ENCODE measurements around the gene SETBP1.

The SETBP1 gene

DNA sequence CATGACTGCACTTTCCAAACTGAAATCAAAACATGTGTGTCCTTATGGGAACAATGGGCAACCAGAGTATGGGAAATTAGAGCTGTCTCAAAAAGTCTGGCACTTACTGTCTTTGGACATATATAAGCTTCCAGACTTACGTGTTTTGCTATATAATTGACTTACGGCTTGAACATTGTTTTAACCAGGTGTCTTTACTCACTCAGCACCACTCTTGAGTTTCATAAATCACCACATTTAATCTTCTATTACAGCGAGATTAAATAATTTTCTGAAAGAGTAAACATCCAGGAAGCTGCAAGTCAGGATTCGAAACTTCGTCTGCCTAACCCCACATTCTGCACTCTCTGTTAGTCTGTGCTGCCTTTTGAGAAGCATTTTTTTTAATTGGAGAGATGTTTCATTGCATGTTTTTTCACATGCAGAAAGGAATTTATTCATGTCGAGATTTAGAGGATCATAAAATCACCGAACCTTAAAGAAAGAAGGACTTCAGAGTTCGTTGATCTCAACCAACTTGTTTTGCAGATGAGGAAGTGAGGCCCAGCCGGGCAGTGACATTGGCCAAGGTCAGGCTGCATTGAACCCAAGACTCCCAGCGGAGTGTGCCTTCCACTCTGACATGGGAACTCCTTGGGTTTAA is 137.3 kb downstream of the SETBP1 start:
- H3K4me3 ChIP-seq (ENCODE audit: low read depth, low read length), result no peak overlapping the region
- DNase-seq (ENCODE audit: low read depth), result no peak
- TF ChIP-seq MAX (IDR thresholded peaks at IDR 0.05; ENCODE audit: low read depth, low read length) (no peak), MYC (IDR thresholded peaks at IDR 0.05; ENCODE audit: low read depth, low read length) (no peak), POLR2A (IDR thresholded peaks at IDR 0.05; ENCODE audit: extremely low read depth, insufficient read length) (no peak)
- TF ChIP-seq, protein P1, sequence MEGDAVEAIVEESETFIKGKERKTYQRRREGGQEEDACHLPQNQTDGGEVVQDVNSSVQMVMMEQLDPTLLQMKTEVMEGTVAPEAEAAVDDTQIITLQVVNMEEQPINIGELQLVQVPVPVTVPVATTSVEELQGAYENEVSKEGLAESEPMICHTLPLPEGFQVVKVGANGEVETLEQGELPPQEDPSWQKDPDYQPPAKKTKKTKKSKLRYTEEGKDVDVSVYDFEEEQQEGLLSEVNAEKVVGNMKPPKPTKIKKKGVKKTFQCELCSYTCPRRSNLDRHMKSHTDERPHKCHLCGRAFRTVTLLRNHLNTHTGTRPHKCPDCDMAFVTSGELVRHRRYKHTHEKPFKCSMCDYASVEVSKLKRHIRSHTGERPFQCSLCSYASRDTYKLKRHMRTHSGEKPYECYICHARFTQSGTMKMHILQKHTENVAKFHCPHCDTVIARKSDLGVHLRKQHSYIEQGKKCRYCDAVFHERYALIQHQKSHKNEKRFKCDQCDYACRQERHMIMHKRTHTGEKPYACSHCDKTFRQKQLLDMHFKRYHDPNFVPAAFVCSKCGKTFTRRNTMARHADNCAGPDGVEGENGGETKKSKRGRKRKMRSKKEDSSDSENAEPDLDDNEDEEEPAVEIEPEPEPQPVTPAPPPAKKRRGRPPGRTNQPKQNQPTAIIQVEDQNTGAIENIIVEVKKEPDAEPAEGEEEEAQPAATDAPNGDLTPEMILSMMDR (IDR thresholded peaks at IDR 0.05; ENCODE audit: low read depth, low read length), result no peak

DNA sequence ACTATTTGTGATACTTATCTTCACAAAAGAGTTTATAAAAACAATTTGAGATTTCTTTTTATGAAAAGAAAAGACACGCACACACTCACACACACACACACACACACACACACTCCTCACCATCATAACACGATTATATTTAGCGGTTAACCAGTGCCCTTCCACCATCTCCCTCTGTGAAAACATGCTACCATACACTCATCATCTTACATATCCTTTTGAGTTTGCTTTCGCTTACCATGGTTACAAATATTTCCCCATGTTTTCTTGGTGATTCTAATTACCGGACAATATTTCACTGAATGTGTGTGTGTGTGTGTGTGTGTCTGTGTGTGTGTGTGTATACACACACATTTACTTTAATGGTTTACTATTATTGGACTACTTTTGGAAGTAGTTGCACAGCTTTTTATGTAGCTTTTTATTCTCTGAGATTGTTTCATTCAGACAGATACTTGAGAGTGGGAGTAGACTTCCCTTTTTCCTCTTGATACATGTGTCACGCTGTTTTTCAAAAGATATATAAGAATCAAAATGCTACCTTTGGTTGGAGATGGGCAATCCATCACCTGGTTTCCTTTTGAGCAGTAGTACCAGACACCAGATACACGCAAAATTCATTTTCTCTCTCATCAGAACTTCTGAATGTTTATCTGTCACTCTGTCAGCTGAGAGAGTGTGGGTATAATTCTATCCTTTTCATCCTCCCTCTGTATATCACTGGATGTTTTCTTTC is 138.1 kb downstream of the SETBP1 start:
- H3K4me3 ChIP-seq (ENCODE audit: low read depth, low read length), result no peak overlapping the region
- TF ChIP-seq, protein P1 (IDR thresholded peaks at IDR 0.05; ENCODE audit: low read depth, low read length), result no peak
- TF ChIP-seq POLR2A (IDR thresholded peaks at IDR 0.05; ENCODE audit: extremely low read depth, insufficient read length) (no peak), MAX (IDR thresholded peaks at IDR 0.05; ENCODE audit: low read depth, low read length) (no peak), MYC (IDR thresholded peaks at IDR 0.05; ENCODE audit: low read depth, low read length) (no peak)
- no peak for DNase-seq (ENCODE audit: low read depth)

- TF ChIP-seq, protein P1 (IDR thresholded peaks at IDR 0.05; ENCODE audit: low read depth, low read length), result no peak
- no peak for TF ChIP-seq MYC (IDR thresholded peaks at IDR 0.05; ENCODE audit: low read depth, low read length)
- no peak for TF ChIP-seq MAX (IDR thresholded peaks at IDR 0.05; ENCODE audit: low read depth, low read length)
- TF ChIP-seq POLR2A (IDR thresholded peaks at IDR 0.05; ENCODE audit: extremely low read depth, insufficient read length), result no peak
- DNase-seq (ENCODE audit: low read depth), result no peak
Observed at GRCh38 chr18:44819944-44820510, 139.3 kb downstream of the SETBP1 start.

GRCh38 chr18:44821924-44822323 is 141.2 kb downstream of the SETBP1 start:
- H3K4me3 ChIP-seq (ENCODE audit: low read depth, low read length), result no peak overlapping the region
- TF ChIP-seq MAX (IDR thresholded peaks at IDR 0.05; ENCODE audit: low read depth, low read length) (no peak), POLR2A (IDR thresholded peaks at IDR 0.05; ENCODE audit: extremely low read depth, insufficient read length) (no peak), MYC (IDR thresholded peaks at IDR 0.05; ENCODE audit: low read depth, low read length) (no peak)
- TF ChIP-seq, protein P1 (IDR thresholded peaks at IDR 0.05; ENCODE audit: low read depth, low read length), result no peak
- no peak for DNase-seq (ENCODE audit: low read depth)

More at GRCh38 chr18:44819944-44820510, 139.3 kb downstream of the SETBP1 start:
- no peak overlapping the region for H3K4me3 ChIP-seq (ENCODE audit: low read depth, low read length)

DNA sequence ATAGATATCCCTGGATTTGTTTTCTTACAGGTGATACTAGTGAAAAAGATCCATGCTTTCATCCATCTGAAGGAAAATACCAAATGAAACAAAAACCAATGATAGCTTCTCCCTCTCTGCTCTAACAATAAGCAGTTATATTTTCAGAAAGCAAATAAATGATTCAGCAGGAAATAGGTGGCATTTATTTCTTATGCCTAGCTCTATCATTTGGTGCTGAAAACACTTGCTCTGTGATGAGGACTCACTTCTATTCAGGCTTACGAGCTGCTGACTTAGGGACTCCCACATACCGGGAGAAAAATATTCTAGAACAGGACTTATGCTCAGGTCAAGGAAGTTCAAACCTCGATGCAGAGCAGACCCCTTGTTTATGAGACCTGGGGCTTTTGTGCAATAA is 142.6 kb downstream of the SETBP1 start:
- DNase-seq (ENCODE audit: low read depth), result no peak
- TF ChIP-seq MAX (IDR thresholded peaks at IDR 0.05; ENCODE audit: low read depth, low read length) (no peak), POLR2A (IDR thresholded peaks at IDR 0.05; ENCODE audit: extremely low read depth, insufficient read length) (no peak), MYC (IDR thresholded peaks at IDR 0.05; ENCODE audit: low read depth, low read length) (no peak)
- TF ChIP-seq, protein P1 (IDR thresholded peaks at IDR 0.05; ENCODE audit: low read depth, low read length), result no peak
- no peak overlapping the region for H3K4me3 ChIP-seq (ENCODE audit: low read depth, low read length)

Data from NB4 (cell line).